Measurements from ENCODE around the gene STMN3.

STMN3 gene

DNA sequence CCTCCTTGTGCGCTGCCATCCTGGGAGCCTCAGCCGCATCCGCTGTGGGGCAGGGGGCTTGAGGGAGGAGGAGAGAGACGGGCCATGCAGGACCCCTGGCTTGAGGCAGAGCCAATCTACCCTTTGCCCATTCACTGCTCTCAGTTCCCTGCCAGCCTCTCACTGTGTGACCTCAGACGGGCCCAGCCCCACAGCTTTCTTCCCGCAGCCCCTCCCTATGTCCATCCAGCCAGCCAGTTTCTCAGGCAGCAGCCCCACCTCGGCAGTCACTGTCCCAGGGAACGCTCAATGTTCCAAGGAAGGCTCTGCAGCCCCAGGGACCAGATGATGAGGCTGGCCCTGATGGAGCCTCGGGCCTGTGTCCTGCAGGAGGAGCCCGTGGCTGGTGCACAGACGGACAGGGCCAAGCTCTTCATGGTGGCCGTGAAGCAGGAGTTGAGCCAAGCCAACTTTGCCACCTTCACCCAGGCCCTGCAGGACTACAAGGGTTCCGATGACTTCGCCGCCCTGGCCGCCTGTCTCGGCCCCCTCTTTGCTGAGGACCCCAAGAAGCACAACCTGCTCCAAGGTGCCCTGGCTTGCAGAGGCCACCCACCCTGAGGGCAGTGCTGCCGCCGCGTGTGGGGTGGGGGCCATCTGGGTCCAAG lies 39.3 kb upstream of the STMN3 start:
- no peak for DNase-seq (ENCODE audit: low read depth in 1 of 2, low spot score in 1 of 2)

DNA sequence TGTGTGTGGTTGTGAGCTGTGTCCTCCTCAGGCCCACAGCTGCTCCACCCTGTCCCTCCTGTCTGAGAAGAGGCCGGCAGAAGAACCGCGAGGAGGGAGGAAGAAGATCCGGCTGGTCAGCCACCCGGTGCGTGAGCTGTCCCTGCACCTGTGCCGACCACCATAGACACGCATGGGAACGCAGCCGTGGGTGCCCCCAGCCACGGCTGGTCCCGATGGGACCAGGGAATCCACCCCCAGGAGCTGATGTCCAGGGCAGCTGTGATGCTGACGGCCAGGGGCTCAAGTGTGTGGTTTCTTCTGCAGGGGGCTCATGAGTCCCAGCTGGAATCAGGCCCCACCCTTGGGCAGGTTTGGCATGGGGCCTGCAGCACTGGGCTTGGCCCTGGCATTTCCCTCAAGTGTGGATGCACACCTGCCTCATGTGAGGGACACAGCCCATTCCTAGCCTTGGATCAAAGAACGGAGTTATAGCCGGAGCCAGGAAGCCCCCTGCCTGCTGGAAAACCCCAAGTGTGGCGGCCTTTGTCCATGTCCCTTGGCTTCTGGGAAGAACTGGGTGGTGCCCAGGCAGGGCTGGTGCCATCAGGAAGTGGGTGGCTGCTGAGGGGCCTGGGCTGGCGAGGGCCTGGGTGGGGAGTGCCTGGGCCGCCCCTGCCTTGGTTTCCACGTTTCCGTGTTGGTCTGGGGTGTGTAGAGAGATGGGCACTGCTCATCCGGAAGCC lies 38.6 kb upstream of the STMN3 start:
- no peak for DNase-seq (ENCODE audit: low read depth in 1 of 2, low spot score in 1 of 2)

DNA sequence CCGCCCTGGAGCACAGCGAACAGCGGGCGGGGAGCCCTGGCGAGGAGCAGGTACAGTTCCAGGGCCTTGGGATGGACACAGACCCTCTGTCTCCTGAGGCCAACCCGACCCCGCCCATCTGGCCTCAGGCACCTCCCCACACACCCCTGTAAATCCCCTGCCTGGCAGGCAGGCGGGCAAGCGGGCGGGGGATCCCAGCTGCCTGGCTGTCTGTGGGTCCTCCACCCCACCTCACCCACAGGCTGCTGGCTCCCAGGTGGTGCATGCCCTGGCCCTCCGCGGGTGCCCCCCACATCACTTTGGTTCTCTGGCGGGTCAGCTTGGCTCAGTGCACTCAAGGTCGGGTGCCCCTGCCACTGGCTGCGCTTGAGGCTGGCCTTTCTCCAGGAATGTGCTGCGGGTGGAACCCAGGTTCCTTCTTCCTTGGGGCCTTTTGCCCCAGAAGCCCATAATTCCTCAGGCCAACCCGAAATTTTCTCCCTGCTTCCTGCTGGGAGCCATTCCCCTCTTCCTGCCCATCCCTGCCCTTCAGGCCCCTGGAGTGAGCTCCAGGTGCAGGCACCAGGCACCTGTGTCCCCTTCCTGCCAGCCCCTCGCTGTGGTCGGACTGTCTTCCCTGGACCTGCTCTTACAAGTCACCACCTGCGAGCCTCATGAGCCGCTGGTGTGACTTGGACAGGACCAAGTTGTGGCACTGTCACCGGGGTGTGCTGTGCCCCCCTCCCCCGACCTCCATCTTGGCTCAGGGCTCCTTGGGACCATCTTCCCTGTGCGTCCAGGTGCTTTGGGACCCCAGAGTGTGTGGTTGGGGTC lies 37.9 kb upstream of the STMN3 start:
- DNase-seq (ENCODE audit: low read depth in 1 of 2, low spot score in 1 of 2) = no peak

DNA sequence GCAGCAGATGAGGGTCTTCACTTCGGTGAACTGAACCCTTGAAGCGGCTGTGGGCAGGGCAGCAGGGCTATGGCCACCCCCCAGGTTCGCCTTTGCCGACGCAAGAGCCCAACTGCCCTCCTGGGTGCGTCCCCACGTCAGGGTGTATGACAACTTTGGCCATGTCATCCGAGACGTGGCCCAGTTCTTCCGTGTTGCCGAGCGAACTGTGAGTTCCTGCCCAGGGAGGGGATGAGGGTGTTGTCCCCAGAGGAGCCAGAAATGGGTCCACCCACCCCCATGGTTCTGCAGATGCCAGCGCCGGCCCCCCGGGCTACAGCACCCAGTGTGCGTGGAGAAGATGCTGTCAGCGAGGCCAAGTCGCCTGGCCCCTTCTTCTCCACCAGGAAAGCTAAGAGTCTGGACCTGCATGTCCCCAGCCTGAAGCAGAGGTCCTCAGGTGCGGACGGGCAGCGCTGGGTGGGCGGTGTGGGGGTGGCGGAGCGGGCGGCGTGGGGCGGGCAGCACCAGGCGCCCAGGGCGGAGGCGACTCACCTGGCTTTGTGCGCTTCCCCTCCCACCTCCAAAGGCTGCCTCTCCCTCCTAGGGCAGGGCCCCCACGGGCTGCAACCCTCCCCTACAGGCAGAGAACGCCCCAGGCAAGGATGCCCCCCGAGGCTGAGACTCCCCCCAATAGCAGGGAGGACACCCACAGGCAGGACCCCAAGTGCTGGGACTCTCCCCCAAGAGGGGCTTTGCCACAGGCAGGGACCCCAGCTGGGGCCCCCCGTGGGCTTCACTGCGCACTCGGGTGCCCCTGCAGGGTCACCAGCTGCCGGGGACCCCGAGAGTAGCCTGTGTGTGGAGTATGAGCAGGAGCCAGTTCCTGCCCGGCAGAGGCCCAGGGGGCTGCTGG lies 37.0 kb upstream of the STMN3 start:
- no peak for DNase-seq (ENCODE audit: low read depth in 1 of 2, low spot score in 1 of 2)

DNA sequence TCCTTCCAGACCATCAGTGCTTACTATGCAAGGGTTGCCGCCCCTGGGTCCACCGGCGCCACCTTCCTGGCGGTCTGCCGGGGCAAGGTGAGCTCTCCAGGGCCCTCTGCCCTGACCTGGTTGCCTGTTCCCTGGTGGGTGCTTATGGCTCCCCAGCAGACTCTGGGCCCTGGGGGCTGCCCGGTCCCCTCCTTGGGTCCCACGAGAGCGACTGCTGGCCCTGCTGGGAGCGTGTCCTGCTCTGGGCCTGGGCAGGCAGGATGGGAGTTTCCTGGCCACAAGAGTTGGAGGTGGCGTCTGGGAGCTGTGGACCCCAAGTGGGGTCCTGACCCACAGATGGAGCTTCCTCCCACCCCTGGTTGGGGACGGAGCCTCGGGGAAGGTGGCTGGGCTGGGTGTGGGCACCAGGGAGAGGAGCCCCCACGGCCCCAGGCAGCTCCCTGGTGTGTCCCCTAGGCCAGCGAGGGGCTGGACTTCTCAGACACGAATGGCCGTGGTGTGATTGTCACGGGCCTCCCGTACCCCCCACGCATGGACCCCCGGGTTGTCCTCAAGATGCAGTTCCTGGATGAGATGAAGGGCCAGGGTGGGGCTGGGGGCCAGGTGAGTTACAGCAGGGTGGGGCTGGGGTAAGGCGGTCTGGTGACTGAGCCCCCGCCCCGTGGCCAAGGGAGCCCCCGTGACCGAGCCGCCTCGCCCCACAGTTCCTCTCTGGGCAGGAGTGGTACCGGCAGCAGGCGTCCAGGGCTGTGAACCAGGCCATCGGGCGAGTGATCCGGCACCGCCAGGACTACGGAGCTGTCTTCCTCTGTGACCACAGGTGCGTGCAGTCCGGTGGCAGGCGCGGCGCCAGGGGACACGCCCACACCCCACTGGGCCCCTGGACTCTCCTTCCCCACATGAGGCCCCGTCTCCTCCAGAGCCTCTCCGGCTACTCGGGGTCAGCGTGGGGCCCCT lies 36.1 kb upstream of the STMN3 start:
- DNase-seq (ENCODE audit: low read depth in 1 of 2, low spot score in 1 of 2) = no peak

DNA sequence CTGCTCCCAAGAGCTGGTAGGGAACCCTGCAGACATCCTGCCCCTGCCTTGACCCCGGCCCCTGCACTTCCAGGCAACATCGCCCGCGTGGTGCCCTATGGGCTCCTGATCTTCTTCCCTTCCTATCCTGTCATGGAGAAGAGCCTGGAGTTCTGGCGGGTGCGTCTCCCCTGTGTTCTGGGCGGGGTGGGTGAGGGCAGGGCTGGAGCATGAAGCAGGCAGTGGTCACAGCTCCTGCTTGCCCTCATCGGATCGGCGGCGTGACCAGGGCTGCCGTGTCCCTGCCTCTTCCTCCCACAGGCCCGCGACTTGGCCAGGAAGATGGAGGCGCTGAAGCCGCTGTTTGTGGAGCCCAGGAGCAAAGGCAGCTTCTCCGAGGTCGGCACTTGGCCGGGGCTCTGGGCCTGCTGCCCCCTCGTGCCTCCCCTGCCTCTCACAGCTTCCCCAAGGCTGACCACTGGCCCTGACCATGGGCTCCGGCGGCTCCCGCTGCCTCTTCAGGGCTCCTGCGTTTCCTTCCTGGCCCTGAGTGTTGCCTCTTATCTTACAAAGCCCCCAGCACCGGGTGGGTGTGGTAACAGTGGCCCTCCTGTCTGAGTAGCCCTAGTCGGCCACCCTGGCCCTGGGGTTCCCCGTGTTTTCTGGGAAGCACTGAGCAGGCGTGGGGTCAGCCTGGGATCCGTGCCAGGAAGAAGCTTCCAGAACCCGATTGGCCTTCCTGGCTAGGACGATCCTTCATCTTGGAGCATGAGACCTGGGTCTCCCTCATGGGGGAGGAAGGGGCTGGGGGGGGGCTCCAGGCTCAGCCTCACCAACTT lies 35.2 kb upstream of the STMN3 start:
- no peak for DNase-seq (ENCODE audit: low read depth in 1 of 2, low spot score in 1 of 2)

DNA sequence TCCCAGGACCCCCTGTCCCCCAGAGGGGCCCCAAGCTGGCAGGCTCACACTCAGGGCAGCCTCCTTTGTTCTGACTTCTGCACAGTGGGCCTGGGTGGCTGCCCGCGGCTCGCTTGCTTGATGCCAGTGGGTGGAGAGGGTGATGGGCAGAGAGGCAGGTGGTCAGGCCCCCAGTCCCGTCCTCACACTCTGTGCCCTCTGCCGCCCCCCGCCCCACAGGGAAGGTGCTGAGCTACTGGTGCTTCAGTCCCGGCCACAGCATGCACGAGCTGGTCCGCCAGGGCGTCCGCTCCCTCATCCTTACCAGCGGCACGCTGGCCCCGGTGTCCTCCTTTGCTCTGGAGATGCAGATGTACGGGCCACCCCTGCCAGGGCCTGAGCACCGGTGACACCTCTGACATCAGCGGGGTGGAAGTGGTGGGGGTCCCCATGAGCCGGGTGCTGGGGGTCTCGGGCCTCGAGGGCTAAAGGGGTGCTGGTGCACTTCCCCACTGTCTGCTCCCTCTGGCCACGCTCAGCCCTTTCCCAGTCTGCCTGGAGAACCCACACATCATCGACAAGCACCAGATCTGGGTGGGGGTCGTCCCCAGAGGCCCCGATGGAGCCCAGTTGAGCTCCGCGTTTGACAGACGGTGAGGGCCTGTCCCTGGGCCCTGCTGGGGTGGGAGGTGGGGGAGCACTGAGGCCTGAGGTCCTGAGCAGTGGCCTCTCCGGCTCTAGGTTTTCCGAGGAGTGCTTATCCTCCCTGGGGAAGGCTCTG lies 34.4 kb upstream of the STMN3 start:
- no peak for DNase-seq (ENCODE audit: low read depth in 1 of 2, low spot score in 1 of 2)

DNA sequence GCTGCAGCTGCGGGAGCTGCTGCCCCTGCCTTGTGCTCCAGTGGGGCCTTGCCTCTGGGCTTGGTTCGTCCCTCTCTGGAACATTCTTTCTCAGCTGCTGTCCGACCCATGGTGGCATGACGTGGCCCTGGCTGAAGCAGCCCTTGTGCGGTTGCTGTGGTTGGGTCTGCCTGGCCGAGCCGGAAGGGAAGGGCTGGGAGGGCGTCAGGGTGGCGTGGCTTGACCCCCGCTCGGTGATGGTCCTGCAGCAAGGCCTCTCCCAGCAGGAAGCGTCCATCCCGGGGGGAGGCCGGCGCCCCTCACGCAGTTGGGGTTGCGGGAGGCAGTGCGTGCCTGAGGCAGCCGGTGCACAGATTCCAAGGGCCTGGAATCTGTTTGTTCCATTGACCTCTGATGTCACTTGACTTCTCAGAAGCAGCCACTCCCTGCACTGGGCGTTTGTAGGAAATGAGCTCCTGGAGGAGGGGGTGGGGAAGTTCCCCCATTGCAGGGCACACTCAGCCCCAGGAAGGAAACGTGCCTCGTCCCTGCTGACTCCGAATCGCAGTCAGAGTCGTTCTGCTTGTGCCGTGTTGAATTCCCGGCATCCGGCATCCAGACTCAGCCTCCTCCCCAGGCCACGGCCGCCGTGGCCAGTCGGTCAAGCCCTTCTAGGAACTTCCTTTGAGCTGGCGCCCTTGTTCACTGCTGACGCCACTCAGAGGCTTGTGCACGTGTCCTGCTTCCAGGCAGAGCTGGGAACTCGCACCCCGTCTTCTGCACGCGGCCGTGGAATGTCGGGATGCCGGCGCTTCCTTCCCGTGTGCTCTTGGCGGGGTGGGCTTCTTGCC lies 33.5 kb upstream of the STMN3 start:
- no peak for DNase-seq (ENCODE audit: low read depth in 1 of 2, low spot score in 1 of 2)

DNA sequence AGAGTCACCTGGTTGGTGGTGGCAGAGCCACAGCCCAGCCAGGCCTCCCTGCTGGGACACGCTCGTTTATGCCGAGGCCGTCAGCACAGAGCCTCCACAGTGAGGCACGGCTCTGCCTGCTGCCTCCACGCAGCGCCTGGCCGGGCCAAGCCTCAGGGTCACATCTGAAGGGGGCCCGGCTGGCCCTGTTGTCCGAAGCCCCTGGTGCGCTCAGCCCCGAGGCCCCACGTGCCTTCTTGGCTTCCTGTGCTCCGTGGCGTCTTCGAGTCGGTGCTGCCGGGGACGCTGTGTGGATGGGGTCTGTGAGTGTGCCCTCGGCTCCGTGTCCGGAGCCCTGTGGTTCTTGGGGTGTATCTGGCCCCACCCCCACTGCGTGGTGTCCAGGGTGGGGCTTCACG lies 32.9 kb upstream of the STMN3 start:
- DNase-seq (ENCODE audit: low read depth in 1 of 2, low spot score in 1 of 2) = no peak

DNA sequence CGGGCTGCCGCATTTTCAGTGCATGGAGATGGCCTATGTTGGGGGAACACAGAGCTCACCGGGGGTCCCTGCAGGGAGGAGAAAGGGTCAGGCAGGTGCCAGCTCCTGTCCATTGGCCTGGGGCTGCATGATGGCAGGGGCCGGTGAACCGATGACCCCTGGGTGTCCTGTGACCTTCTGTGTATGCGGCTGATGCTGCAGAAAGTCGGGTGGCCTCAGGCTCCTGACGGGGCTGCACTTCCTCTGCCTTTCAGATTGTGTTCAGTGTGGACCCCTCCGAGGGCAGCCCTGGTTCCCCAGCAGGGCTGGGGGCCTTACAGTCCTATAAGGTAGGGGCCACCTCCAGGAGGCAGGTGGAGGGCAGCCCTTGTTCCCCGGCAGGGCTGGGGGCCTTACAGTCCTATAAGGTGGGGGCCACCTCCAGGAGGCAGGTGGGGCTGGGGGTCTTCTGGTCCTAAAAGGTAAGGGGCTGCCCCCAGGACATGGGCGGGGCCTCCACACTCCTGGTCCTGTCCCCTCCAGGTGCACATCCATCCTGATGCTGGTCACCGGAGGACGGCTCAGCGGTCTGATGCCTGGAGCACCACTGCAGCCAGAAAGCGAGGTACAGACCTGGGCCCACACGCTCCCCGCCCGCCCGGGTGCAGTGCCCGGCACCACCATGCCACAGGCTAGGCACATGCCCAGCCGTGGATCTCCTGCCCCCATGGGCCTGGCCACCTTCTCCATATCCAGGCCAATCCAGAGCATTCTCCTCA lies 32.2 kb upstream of the STMN3 start:
- DNase-seq (ENCODE audit: low read depth in 1 of 2, low spot score in 1 of 2) = no peak

DNA sequence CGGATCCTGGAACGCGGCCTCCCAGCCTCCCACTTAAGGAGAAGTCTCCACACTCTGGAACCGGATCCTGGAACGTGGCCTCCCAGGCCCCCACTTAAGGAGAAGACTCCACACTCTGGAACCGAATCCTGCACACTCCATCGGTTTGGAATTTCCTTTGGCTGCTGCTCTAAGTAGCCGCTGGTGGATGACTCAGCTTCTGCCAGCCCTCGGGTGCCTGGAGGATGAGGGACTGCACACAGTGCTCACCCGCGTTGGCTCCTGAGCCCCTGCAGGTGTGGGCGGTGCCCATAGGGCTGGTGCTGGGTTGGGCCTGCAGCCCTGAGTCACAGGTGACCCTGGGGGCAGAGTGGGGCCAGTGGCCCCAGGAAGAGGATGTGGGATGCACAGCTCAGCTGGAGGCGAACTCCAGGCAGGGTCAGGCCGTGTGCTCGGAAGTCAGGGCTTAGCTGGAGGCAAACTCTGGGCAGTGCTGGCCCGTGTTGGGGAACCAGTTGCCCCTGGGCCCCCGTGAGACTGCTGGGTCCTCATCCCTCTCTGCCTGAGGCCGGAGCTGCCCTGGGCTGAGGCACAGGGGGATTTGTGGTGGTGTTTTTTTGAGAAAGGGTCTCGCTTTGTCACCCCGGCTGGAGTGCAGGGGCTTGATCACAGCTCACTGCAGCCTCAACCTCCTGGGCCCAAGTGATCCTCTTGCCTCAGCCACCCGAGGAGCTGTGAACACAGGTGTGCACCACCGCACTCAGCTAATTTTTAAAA lies 29.3 kb upstream of the STMN3 start:
- DNase-seq (ENCODE audit: low read depth in 1 of 2, low spot score in 1 of 2) = no peak

DNA sequence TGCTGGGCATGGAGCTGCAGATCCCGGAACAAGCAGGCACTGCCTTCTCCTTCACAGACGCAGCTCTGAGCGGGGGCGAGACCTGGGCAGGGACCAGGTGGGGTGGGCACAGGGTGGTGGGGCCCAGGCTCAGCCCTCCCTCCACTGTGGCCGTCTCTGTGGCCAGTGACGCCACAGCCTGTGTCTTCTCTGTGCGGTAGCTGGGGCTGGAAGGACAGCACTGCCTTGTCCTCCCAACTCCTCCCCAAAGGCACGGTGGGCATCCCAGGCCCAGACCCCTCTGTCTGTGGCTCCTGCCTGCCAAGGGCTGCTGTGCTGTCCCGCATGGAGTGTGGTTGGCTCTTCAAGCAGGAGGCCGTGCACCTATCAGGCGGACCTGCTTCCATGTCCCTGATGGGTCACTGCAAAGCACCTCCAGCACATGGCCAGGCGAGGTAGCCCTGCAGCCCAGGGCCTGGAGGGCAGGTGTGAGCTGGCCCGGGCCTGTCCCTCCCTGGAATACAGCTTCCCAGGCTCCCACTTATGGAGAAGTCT lies 28.5 kb upstream of the STMN3 start:
- no peak for DNase-seq (ENCODE audit: low read depth in 1 of 2, low spot score in 1 of 2)

DNA sequence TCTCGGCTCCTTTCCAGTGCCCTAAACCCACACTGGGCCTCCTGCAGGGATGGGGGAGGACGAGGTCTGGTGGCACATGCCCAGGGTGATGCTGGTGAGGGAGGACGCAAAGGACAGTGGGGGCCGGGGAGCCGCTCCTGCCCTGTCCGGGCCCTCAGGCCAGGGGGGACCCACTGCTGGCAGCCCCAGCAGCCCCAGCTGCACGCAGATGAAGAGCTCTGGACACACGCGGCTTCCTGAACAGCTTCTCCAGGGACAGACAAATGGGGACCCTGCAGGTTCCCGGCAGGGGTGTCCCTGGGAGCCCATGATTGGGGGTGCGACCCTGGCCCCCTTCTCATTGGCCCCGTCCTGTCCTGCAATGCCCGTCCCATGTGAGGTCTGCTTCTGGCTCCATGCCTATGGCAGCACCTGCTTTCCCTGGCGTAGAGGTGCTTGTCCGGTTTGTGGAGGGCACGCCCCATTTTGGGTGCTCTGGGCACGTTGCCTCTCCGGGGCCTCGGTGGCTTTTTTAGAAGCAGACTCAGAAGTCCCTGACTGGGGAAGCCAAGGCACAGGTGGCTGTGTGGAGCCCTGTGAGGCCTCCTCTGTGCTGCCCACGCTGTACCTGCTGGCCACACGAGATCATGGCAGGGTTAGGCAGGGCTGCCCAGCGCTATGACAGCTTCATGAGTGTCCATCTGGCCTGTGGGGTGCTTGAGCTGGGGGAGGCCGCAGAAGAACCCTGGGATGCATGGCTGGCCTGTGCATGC lies 27.8 kb upstream of the STMN3 start:
- no peak for DNase-seq (ENCODE audit: low read depth in 1 of 2, low spot score in 1 of 2)

DNA sequence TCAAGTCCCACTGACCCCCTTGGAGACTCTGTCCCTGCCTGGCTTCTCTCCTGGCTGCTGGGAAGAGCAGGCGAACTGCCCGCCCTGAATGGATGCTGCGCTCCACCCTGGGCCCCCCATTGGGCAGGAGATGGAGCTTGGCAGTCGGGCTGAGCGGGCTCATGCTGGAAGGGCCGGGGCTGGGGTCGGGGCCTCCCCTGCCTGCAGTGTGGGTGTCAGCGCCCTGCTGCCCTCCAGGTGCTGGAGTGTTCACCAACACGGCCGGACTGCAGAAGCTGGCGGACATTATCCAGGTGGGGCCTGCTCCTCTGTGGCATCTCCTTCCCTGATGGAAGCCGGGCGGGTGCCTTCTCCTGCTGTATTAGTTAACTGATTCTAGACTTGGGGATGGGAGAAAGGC lies 27.2 kb upstream of the STMN3 start:
- DNase-seq (ENCODE audit: low read depth in 1 of 2, low spot score in 1 of 2) = no peak

DNA sequence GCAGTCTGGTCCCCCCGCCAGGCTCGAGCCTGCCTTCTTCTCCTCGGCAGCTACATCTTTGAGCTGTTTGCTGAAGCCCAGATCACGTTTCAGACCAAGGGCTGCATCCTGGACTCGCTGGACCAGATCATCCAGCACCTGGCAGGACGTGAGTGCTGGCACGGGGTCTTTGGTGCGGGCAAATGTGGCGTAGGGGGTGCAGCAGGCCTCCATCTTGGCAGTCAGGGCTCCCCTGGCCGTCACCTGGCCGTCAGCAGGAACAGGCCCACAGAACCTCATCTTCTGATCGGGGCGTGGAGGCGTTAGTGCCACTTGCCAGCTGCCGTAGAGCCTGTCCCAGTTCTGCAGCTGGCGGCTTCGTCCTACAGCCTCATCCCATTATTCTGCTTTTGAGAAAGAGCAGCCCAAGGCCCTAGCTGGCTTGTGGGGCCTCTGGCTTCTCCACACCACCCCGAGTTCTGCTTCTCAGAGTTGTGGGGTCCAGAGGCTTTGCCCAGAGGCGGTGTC lies 26.6 kb upstream of the STMN3 start:
- DNase-seq (ENCODE audit: low read depth in 1 of 2, low spot score in 1 of 2) = no peak

Measured in activated T-helper 1 cell treated with anti-CD3 and anti-CD28 coated beads, Interleukin-2, amount 50 U/mL, for 16 hours (primary cell).